CD14-positive monocyte (primary cell): Measurements from ENCODE around the gene DRAM1. TPM values are rescaled to one million over a fixed set of nuclear protein-coding genes. Genes with fewer than 3 reads are reported as not detected.

Experiments
- DNase-seq, 3 donors: peaks; one replicate each; pipeline ENCODE4 v3.0.0-alpha.2; 2011 to 2022
- H2AFZ ChIP-seq: 2 replicates; pipeline ENCODE4 v1.6.0; 2012; ENCODE audit warnings: mild to moderate bottlenecking, low read depth, low read length, inconsistent platforms; ENCODE audit not compliant: insufficient read depth, poor library complexity, severe bottlenecking
- H3K27ac ChIP-seq, 2 donors: 1 replicate in 1 of 2; 2 replicates in 1 of 2; pipeline ENCODE4 v1.5.1; 2012 to 2013; ENCODE audit warnings: low read length in 2 of 2, control low read depth in 1 of 2, inconsistent platforms in 1 of 2, low read depth in 1 of 2, mild to moderate bottlenecking in 1 of 2
- H3K27me3 ChIP-seq, 2 donors: one replicate each; pipeline versions ENCODE4 v1.6.0 to v1.6.1; 2011 to 2013; ENCODE audit warnings: low read length in 2 of 2; ENCODE audit not compliant: control insufficient read depth in 2 of 2, insufficient read depth in 2 of 2
- H3K36me3 ChIP-seq, 2 donors: replicated peaks in 1 of 2; 1 replicate in 1 of 2; 2 replicates in 1 of 2; pipeline versions ENCODE4 v1.5.1 to v1.6.1; 2012 to 2013; ENCODE audit warnings: low read length in 2 of 2, control low read depth in 1 of 2, inconsistent platforms in 1 of 2, mild to moderate bottlenecking in 1 of 2; ENCODE audit not compliant: insufficient read depth in 2 of 2, control insufficient read depth in 1 of 2
- H3K4me1 ChIP-seq, 2 donors: 1 replicate in 1 of 2; 2 replicates in 1 of 2; pipeline versions ENCODE4 v1.5.1 to v1.6.1; 2012 to 2013; ENCODE audit warnings: low read length in 2 of 2, control low read depth in 1 of 2, inconsistent platforms in 1 of 2, mild to moderate bottlenecking in 1 of 2, moderate library complexity in 1 of 2; ENCODE audit not compliant: insufficient read depth in 2 of 2, control insufficient read depth in 1 of 2
- H3K4me2 ChIP-seq: replicated peaks from 2 replicates; pipeline ENCODE3; 2012; ENCODE audit warnings: low read length, moderate library complexity, mild to moderate bottlenecking; ENCODE audit not compliant: poor library complexity, severe bottlenecking; ENCODE audit errors: extremely low read depth
- H3K4me3 ChIP-seq, 3 experiments: fragments of 200-600 bp in 1 of 3; sonication (generic) in 1 of 3; replicated peaks in 1 of 3; 1 replicate in 2 of 3; 2 replicates in 1 of 3; pipeline ENCODE4 v1.5.1; 2011 to 2013; ENCODE audit warnings: low read length in 3 of 3, mild to moderate bottlenecking in 3 of 3, control low read depth in 2 of 3, low read depth in 2 of 3, inconsistent platforms in 1 of 3, moderate library complexity in 1 of 3
- H3K79me2 ChIP-seq: 2 replicates; pipeline ENCODE4 v1.6.0; 2012; ENCODE audit warnings: mild to moderate bottlenecking, control low read depth, inconsistent platforms, low read length, moderate library complexity; ENCODE audit not compliant: insufficient read depth
- H3K9ac ChIP-seq: 2 replicates; pipeline ENCODE4 v1.6.0; 2017; ENCODE audit warnings: low read length, mild to moderate bottlenecking; ENCODE audit not compliant: insufficient read depth, poor library complexity, severe bottlenecking
- H3K9me3 ChIP-seq, 2 donors: replicated peaks in 1 of 2; 1 replicate in 1 of 2; 2 replicates in 1 of 2; pipeline versions ENCODE4 v1.5.1 to v1.6.1; 2012 to 2013; ENCODE audit warnings: low read length in 2 of 2, control low read depth in 1 of 2; ENCODE audit not compliant: control insufficient read depth in 1 of 2, insufficient read depth in 1 of 2
- H4K20me1 ChIP-seq: 2 replicates; pipeline ENCODE4 v1.6.0; 2012; ENCODE audit warnings: mild to moderate bottlenecking, low read length, control low read depth, moderate library complexity; ENCODE audit not compliant: insufficient read depth
- H3K27ac Mint-ChIP-seq, 7 donors: one replicate each; pipeline ENCODE4 v1.8.0; 2020; ENCODE audit warnings: mild to moderate bottlenecking in 7 of 7, mixed read lengths in 7 of 7, moderate library complexity in 6 of 7, inconsistent platforms in 2 of 7
- H3K27me3 Mint-ChIP-seq, 3 donors: one replicate each; pipeline ENCODE4 v1.8.0; 2021 to 2022; ENCODE audit warnings: low read depth in 3 of 3, mild to moderate bottlenecking in 3 of 3, mixed read lengths in 3 of 3, moderate library complexity in 3 of 3, inconsistent platforms in 1 of 3
- H3K36me3 Mint-ChIP-seq, 2 donors: one replicate each; pipeline ENCODE4 v1.8.0; 2020; ENCODE audit warnings: mixed read lengths in 2 of 2, inconsistent platforms in 1 of 2, mild to moderate bottlenecking in 1 of 2
- H3K4me1 Mint-ChIP-seq: one replicate; pipeline ENCODE4 v1.8.0; 2020; ENCODE audit warnings: mild to moderate bottlenecking, mixed read lengths
- H3K4me3 Mint-ChIP-seq, 2 donors: one replicate each; pipeline ENCODE4 v1.8.0; 2020; ENCODE audit warnings: mild to moderate bottlenecking in 2 of 2, mixed read lengths in 2 of 2, moderate library complexity in 1 of 2
- H3K9me3 Mint-ChIP-seq, 7 donors: one replicate each; pipeline ENCODE4 v1.8.0; 2020 to 2022; ENCODE audit warnings: mixed read lengths in 7 of 7, mild to moderate bottlenecking in 6 of 7, moderate library complexity in 6 of 7, inconsistent platforms in 2 of 7
- WGBS: methylation state at CpG from one replicate; pipeline ENCODE4 v1.1.5; 2013; ENCODE audit warnings: missing lambda C conversion rate; ENCODE audit not compliant: insufficient coverage; 5-methylcytosine and 5-hydroxymethylcytosine counted together
- intact Hi-C, 2 donors: fragments of 100-400 bp; cut with micrococcal nuclease; formaldehyde crosslinking; loops; one replicate each; pipeline versions ENCODE4 v1.15.0 to v1.15.1; 2023
- polyA plus RNA-seq, 3 donors: library from polyadenylated mRNA; depleted of rRNA in 1 of 3; unstranded in 2 of 3; stranded (reverse) in 1 of 3; fragments of 300-500 nt in 2 of 3; fragments of >200 nt in 1 of 3; fragmentation: Illumina TruSeq in 2 of 3; gene quantifications; 1 replicate in 2 of 3; 2 replicates in 1 of 3; pipeline ENCODE4 v1.2.3, GENCODE V29; 2012 to 2021
- TF ChIP-seq, protein P1 (sequence below): fragments of 200-600 bp; IDR thresholded peaks from one replicate; pipeline ENCODE4 v1.8.0; 2022; ENCODE audit warnings: antibody characterized with exemption, mild to moderate bottlenecking

The DRAM1 gene
- polyA plus RNA-seq, 3 donors = 14.0 to 49.7 (median 43.0) TPM

DNA sequence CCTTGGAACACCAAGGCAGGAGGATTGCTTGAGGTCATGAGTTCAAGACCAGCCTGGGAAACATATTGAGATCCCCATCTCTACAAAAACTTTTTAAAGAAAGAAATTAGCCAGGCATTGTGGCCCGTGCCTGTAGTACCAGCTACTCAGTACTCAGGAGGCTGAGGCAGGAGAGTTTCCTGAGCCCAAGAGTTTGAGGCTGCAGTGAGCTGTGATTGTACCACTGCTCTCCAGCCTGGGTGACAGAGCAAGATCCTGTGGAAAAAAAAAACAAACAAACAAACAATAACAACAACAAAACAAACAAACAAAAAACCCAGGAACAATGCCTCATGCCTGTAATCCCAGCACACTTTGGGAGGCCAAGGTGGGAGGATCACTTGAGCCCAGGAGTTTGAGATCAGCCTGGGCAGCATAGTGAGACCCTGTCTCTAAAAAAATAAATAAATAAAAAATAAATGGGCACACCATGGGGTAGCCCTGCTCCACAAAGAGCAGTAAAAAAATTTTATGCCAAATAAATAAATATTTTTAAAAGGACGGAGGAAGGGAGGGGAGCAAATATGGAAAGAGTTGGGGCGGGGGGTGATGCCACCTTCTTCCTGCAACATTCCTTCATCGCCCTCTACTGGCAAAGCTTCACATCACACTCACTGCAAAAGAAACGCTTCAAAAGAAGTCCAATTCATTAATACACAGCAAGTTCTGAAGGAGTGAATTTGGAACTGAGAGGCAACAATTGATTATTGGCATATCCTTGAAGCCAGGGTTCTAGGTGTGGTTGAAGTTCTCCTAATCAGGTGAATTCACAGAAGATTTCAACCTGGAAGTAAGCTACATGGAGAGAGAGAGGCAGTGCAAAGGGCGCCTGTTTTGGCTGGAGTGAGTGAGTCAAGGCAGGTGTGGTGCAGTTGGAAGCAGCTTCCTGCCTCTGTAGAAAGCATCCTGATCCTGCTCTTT lies 37.8 kb upstream of the DRAM1 start:
- TF ChIP-seq, protein P1, sequence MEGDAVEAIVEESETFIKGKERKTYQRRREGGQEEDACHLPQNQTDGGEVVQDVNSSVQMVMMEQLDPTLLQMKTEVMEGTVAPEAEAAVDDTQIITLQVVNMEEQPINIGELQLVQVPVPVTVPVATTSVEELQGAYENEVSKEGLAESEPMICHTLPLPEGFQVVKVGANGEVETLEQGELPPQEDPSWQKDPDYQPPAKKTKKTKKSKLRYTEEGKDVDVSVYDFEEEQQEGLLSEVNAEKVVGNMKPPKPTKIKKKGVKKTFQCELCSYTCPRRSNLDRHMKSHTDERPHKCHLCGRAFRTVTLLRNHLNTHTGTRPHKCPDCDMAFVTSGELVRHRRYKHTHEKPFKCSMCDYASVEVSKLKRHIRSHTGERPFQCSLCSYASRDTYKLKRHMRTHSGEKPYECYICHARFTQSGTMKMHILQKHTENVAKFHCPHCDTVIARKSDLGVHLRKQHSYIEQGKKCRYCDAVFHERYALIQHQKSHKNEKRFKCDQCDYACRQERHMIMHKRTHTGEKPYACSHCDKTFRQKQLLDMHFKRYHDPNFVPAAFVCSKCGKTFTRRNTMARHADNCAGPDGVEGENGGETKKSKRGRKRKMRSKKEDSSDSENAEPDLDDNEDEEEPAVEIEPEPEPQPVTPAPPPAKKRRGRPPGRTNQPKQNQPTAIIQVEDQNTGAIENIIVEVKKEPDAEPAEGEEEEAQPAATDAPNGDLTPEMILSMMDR = peak; percentile 92
- DNase-seq = peak; percentile 51 to 67 (median 61)
- Histone ChIP-seq H3K9ac (no peak overlapping the region), H3K4me1 (peaks cover 0 to 4% of the 10 kb centered on the region in 2 donors), H3K27ac (no peak overlapping the region), H3K4me2 (no peak overlapping the region), H2AFZ (no peak overlapping the region), H4K20me1 (no peaks in the 10 kb centered on the region), H3K4me3 (no peak overlapping the region), H3K79me2 (no peaks in the 10 kb centered on the region), H3K36me3 (no peaks in the 10 kb centered on the region), H3K27me3 (no peaks in the 10 kb centered on the region), H3K9me3 (no peaks in the 10 kb centered on the region)
- no peak overlapping the region for H3K27ac Mint-ChIP-seq
- H3K27me3 Mint-ChIP-seq = peaks cover 0 to 2% (median 2%) of the 10 kb centered on the region in 3 donors
- no peaks in the 10 kb centered on the region for H3K9me3 Mint-ChIP-seq
- WGBS = no CpG with 5 or more reads among the region's 6 CpGs
- intact Hi-C loops = loop anchor here (5.0 to 10.0 kb wide), 3 partner anchors 38 to 435 kb away; partner anchors contain the start of genes ARL1 (in 1 of the 2) and DRAM1 (in 1 of the 2)
- no peak overlapping the region for H3K4me3 Mint-ChIP-seq
- H3K4me1 Mint-ChIP-seq = peaks cover 11% of the 10 kb centered on the region
- H3K36me3 Mint-ChIP-seq = no peaks in the 10 kb centered on the region

GRCh38 chr12:101841069-101841468 lies 36.3 kb upstream of the DRAM1 start:
- H3K27me3 ChIP-seq = no peaks in the 10 kb centered on the region
- H3K79me2 ChIP-seq = no peaks in the 10 kb centered on the region
- H3K4me3 ChIP-seq = no peak overlapping the region
- H2AFZ ChIP-seq = no peak overlapping the region
- no peak overlapping the region for H3K4me2 ChIP-seq
- Mint-ChIP-seq H3K27me3 (peaks cover 0 to 2% (median 2%) of the 10 kb centered on the region in 3 donors), H3K36me3 (no peaks in the 10 kb centered on the region), H3K9me3 (no peaks in the 10 kb centered on the region), H3K27ac (peak overlapping the region in 1 of 7 donors; percentile 62), H3K4me1 (peaks cover 11% of the 10 kb centered on the region), H3K4me3 (no peak overlapping the region)
- H3K27ac ChIP-seq = no peak overlapping the region
- peaks cover 0 to 4% of the 10 kb centered on the region in 2 donors for H3K4me1 ChIP-seq
- WGBS = 83% methylated on average over 1 of the region's 4 CpGs
- no peaks in the 10 kb centered on the region for H3K36me3 ChIP-seq
- H4K20me1 ChIP-seq = no peaks in the 10 kb centered on the region
- H3K9ac ChIP-seq = no peak overlapping the region
- TF ChIP-seq, protein P1 = no peak
- no peak for DNase-seq
- intact Hi-C loops = loop anchor here in 1 of 2 donors (5.0 to 10.0 kb wide), 2 partner anchors 36 to 426 kb away; partner anchors contain the start of gene DRAM1
- H3K9me3 ChIP-seq = no peaks in the 10 kb centered on the region
